Lung (tissue), 12 donors: ENCODE measurements around the gene PNPLA2. TPM values are rescaled to one million over a fixed set of nuclear protein-coding genes. Genes with fewer than 3 reads are reported as not detected.

Experiments used
- ATAC-seq: fragments of 200-7000 bp; cut with Tn5 transposase; one replicate; pipeline ENCODE4 v1.9.1; 2020; ENCODE audit warnings: moderate number of reproducible peaks; ENCODE audit not compliant: insufficient read depth, low FRiP score
- DNase-seq, 3 donors: peaks; one replicate each; pipeline ENCODE4 v3.0.0-alpha.2; 2013 to 2017
- H3K27ac ChIP-seq, 2 donors: one replicate each; pipeline ENCODE4 v1.5.1; 2013; ENCODE audit warnings: mild to moderate bottlenecking in 2 of 2, moderate library complexity in 2 of 2, control low read depth in 1 of 2, inconsistent platforms in 1 of 2, low read depth in 1 of 2, low read length in 1 of 2
- H3K27me3 ChIP-seq, 3 donors: one replicate each; pipeline ENCODE4 v1.5.1; 2013; ENCODE audit warnings: low read length in 2 of 3; ENCODE audit not compliant: control insufficient read depth in 3 of 3, insufficient read depth in 3 of 3
- H3K36me3 ChIP-seq, 4 donors: one replicate each; pipeline ENCODE4 v1.5.1; 2013; ENCODE audit warnings: low read length in 4 of 4, mild to moderate bottlenecking in 1 of 4, moderate library complexity in 1 of 4; ENCODE audit not compliant: control insufficient read depth in 4 of 4, insufficient read depth in 4 of 4
- H3K4me1 ChIP-seq, 5 donors: one replicate each; pipeline ENCODE4 v1.5.1; 2013; ENCODE audit warnings: low read length in 5 of 5, mild to moderate bottlenecking in 2 of 5, moderate library complexity in 1 of 5; ENCODE audit not compliant: control insufficient read depth in 5 of 5, insufficient read depth in 5 of 5
- H3K4me3 ChIP-seq: one replicate; pipeline ENCODE4 v1.5.1; 2013; ENCODE audit warnings: mild to moderate bottlenecking, control low read depth, moderate library complexity
- H3K9ac ChIP-seq, 2 donors: one replicate each; pipeline ENCODE4 v1.5.1; 2013; ENCODE audit warnings: low read length in 2 of 2, control low read depth in 1 of 2; ENCODE audit not compliant: insufficient read depth in 1 of 2
- H3K9me3 ChIP-seq, 4 donors: one replicate each; pipeline ENCODE4 v1.5.1; 2013; ENCODE audit warnings: low read length in 3 of 4, mild to moderate bottlenecking in 1 of 4, moderate library complexity in 1 of 4; ENCODE audit not compliant: control insufficient read depth in 4 of 4, insufficient read depth in 3 of 4
- CTCF ChIP-seq: IDR thresholded peaks from 2 replicates; pipeline ENCODE4 v1.5.1; 2012; ENCODE audit warnings: mild to moderate bottlenecking; ENCODE audit errors: control extremely low read depth, extremely low read depth
- WGBS, 2 donors: extraction: QIAGEN DNeasy Blood & Tissue Kit; methylation state at CpG; one replicate each; pipeline ENCODE4 v1.1.7; 2013; 5-methylcytosine and 5-hydroxymethylcytosine counted together
- polyA plus RNA-seq, 2 donors: library from polyadenylated mRNA; stranded (reverse); fragments of 200-250 nt; gene quantifications; one replicate each; pipeline ENCODE4 v1.2.1, GENCODE V29; 2013
- total RNA-seq, 2 donors: library from RNA; depleted of rRNA in 1 of 2; stranded (reverse); fragments of >200 nt in 1 of 2; gene quantifications; one replicate each; pipeline ENCODE4 v1.2.1, GENCODE V29; 2014 to 2021
- donor health status: control.
- donor health status: control.
- donor health status: Bipolar disorder and iron deficiency.
- donor health status: healthy.
- donor health status: DM: yes; HTN: yes; CAD: no.

Gene PNPLA2
- total and polyA plus RNA-seq, 4 donors = 65.1 to 160 (median 84.2) TPM

GRCh38 chr11:801097-801780, 17.5 kb upstream of the PNPLA2 start:
- Histone ChIP-seq H3K4me1 (peaks cover 0 to 26% (median 17%) of the 10 kb centered on the region in 5 donors), H3K27ac (no peak overlapping the region), H3K36me3 (peaks cover 0 to 16% (median 3%) of the 10 kb centered on the region in 4 donors), H3K4me3 (no peak overlapping the region), H3K27me3 (no peaks in the 10 kb centered on the region), H3K9me3 (no peaks in the 10 kb centered on the region), H3K9ac (no peak overlapping the region)
- DNase-seq (no peak), ATAC-seq (no peak)
- no peak for TF ChIP-seq CTCF
- WGBS, 2 donors = 92 to 96% methylated on average over 19 to 20 of the region's 20 CpGs

GRCh38 chr11:802018-802617, 16.6 kb upstream of the PNPLA2 start:
- H3K9ac ChIP-seq = no peak overlapping the region
- H3K27me3 ChIP-seq = no peaks in the 10 kb centered on the region
- H3K4me3 ChIP-seq = no peak overlapping the region
- peaks cover 0 to 17% (median 9%) of the 10 kb centered on the region in 5 donors for H3K4me1 ChIP-seq
- ATAC-seq (no peak), DNase-seq (no peak)
- peaks cover 0 to 16% (median 3%) of the 10 kb centered on the region in 4 donors for H3K36me3 ChIP-seq
- TF ChIP-seq CTCF = no peak
- no peak overlapping the region for H3K27ac ChIP-seq
- 95 to 98% methylated on average over 21 of the region's 21 CpGs for WGBS, 2 donors
- no peaks in the 10 kb centered on the region for H3K9me3 ChIP-seq

- H3K4me1 ChIP-seq = peaks cover 0 to 15% (median 9%) of the 10 kb centered on the region in 5 donors
- TF ChIP-seq CTCF = no peak
- peaks cover 0 to 16% (median 3%) of the 10 kb centered on the region in 4 donors for H3K36me3 ChIP-seq
- DNase-seq = no peak
- no peaks in the 10 kb centered on the region for H3K27me3 ChIP-seq
- ATAC-seq = no peak
- no peak overlapping the region for H3K9ac ChIP-seq
- WGBS, 2 donors = 94 to 96% methylated on average over 27 to 28 of the region's 28 CpGs
- H3K4me3 ChIP-seq = no peak overlapping the region
- no peak overlapping the region for H3K27ac ChIP-seq
- no peaks in the 10 kb centered on the region for H3K9me3 ChIP-seq
Observed at GRCh38 chr11:802693-803466, 15.8 kb upstream of the PNPLA2 start.
